Astrocyte (in vitro differentiated cells and primary cell): ENCODE data around the gene DEFB129.

ENCODE experiments used
- EZH2 ChIP-seq: IDR thresholded peaks from 2 replicates; pipeline ENCODE4 v1.6.1; 2012; ENCODE audit warnings: mild to moderate bottlenecking, low read length, inconsistent platforms; ENCODE audit not compliant: insufficient read depth
- TF ChIP-seq, protein P1 (sequence below): IDR thresholded peaks from 2 replicates; pipeline ENCODE4 v1.5.1; 2011; ENCODE audit warnings: low read depth, mild to moderate bottlenecking, inconsistent platforms, low read length, moderate library complexity; ENCODE audit not compliant: insufficient read depth

DNA sequence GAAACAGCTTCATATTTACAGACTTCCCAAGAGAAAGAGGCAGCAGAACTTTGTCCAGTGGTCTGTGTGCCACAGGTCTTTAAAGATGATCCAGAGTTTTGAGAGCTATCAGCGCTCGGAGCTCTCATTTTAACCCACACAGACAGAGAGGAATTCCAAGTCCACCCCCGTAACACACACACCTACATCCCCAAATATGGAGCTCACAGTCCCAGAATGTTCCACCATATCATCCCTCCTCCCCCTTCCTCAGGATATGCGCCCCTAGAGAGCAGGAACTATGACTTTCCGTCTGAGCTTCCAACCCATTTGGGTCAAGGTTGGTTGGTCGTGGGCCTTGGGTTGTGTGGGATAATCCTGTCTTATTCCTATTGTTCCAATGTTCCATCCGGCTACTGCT, 37.4 kb upstream of the DEFB129 start, which contains the start of gene DEFB128:
- TF ChIP-seq EZH2: no peak
- TF ChIP-seq, protein P1, sequence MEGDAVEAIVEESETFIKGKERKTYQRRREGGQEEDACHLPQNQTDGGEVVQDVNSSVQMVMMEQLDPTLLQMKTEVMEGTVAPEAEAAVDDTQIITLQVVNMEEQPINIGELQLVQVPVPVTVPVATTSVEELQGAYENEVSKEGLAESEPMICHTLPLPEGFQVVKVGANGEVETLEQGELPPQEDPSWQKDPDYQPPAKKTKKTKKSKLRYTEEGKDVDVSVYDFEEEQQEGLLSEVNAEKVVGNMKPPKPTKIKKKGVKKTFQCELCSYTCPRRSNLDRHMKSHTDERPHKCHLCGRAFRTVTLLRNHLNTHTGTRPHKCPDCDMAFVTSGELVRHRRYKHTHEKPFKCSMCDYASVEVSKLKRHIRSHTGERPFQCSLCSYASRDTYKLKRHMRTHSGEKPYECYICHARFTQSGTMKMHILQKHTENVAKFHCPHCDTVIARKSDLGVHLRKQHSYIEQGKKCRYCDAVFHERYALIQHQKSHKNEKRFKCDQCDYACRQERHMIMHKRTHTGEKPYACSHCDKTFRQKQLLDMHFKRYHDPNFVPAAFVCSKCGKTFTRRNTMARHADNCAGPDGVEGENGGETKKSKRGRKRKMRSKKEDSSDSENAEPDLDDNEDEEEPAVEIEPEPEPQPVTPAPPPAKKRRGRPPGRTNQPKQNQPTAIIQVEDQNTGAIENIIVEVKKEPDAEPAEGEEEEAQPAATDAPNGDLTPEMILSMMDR: no peak
